HepG2 (cell line): ENCODE measurements around the gene C1orf116. TPM values are rescaled to one million over a fixed set of nuclear protein-coding genes. Genes with fewer than 3 reads are reported as not detected.

Experiments used
- ATAC-seq: fragments of 200-7000 bp; cut with Tn5 transposase; 3 replicates; pipeline ENCODE4 v1.9.1; 2020; ENCODE audit warnings: mild to moderate bottlenecking, moderate library complexity
- BruUV-seq: library from RNA; stranded (reverse); fragments of 400-500 nt; replicated peaks from 2 replicates; lab custom pipeline; 2021; lab: Mats Ljungman, UMichigan
- CTCF ChIA-PET: fragments of 300-600 bp; formaldehyde crosslinking; extraction: SDS; loops from one replicate; lab custom pipeline; 2021; ENCODE audit warnings: low total read pairs, inconsistent platforms, low intra/inter-chr PET ratio; lab: Yijun Ruan, JAX
- POLR2A ChIA-PET: fragments of 350-600 bp; sonication (Branson Sonifier 250); formaldehyde crosslinking; loops from one replicate; lab custom pipeline; 2020; ENCODE audit warnings: antibody characterized with exemption, inconsistent platforms; lab: Yijun Ruan, JAX
- DNase-seq: peaks from one replicate; pipeline ENCODE4 v3.0.0-alpha.2; 2015; ENCODE audit warnings: low spot score
- FAIRE-seq: peaks from 3 replicates; lab custom pipeline; 2011; peaks lifted over from hg19 to GRCh38; lab: Jason Lieb, UNC
- H2AFZ ChIP-seq: one replicate; pipeline ENCODE4 v1.6.1; 2011; ENCODE audit warnings: low read length, inconsistent platforms
- H3K27ac ChIP-seq: fragments of 300-600 bp; 3 replicates; pipeline ENCODE4 v1.8.0; 2011; ENCODE audit warnings: mixed run types, mild to moderate bottlenecking, mixed read lengths, low read length, inconsistent platforms; ENCODE audit not compliant: insufficient read depth; ENCODE audit errors: extremely low read length
- H3K27me3 ChIP-seq, 2 experiments: fragments of 200-600 bp in 1 of 2; 2 replicates in 1 of 2; 3 replicates in 1 of 2; pipeline versions ENCODE4 v1.6.0 to v1.8.0; 2011; ENCODE audit warnings: low read length in 2 of 2, mild to moderate bottlenecking in 2 of 2, moderate library complexity in 2 of 2, inconsistent platforms in 1 of 2; ENCODE audit not compliant: insufficient read depth in 2 of 2, control insufficient read depth in 1 of 2
- H3K36me3 ChIP-seq, 2 experiments: fragments of 200-600 bp in 1 of 2; replicated peaks in 1 of 2; 2 replicates in 1 of 2; 3 replicates in 1 of 2; pipeline versions ENCODE4 v1.5.1 to v1.8.0; 2011; ENCODE audit warnings: low read length in 2 of 2, inconsistent platforms in 1 of 2; ENCODE audit not compliant: insufficient read depth in 2 of 2, control insufficient read depth in 1 of 2
- H3K4me1 ChIP-seq: 2 replicates; pipeline ENCODE4 v1.5.1; 2012; ENCODE audit warnings: low read length, inconsistent platforms; ENCODE audit not compliant: insufficient read depth
- H3K4me2 ChIP-seq: 2 replicates; pipeline ENCODE4 v1.6.0; 2011; ENCODE audit warnings: low read depth, low read length, inconsistent platforms
- H3K4me3 ChIP-seq, 3 experiments: fragments of 200-600 bp in 1 of 3; sonication (generic), shearing (Covaris generic) in 1 of 3; replicated peaks in 1 of 3; 2 replicates each; pipeline ENCODE4 v1.5.1; 2011 to 2016; ENCODE audit warnings: low read length in 3 of 3, inconsistent platforms in 2 of 3, low read depth in 2 of 3, mild to moderate bottlenecking in 2 of 3, control low read depth in 1 of 3, mixed read lengths in 1 of 3; ENCODE audit not compliant: insufficient read depth in 1 of 3
- H3K79me2 ChIP-seq: one replicate; pipeline ENCODE4 v1.6.1; 2011; ENCODE audit warnings: low read length, inconsistent platforms; ENCODE audit not compliant: insufficient read depth
- H3K9ac ChIP-seq: 2 replicates; pipeline ENCODE4 v1.6.0; 2011; ENCODE audit warnings: mild to moderate bottlenecking, low read depth, low read length, inconsistent platforms; ENCODE audit not compliant: insufficient read depth
- H3K9me3 ChIP-seq: 2 replicates; pipeline ENCODE4 v1.5.1; 2012; ENCODE audit warnings: mild to moderate bottlenecking, low read length
- H4K20me1 ChIP-seq: 2 replicates; pipeline ENCODE4 v1.6.0; 2011; ENCODE audit warnings: inconsistent platforms, mild to moderate bottlenecking, low read length, moderate library complexity; ENCODE audit not compliant: insufficient read depth
- AKNA ChIP-seq: sonication (generic); formaldehyde crosslinking; IDR thresholded peaks from 2 replicates; pipeline ENCODE4 v1.4.0; 2020; ENCODE audit warnings: missing genetic modification reagents, borderline replicate concordance
- FOXP4 ChIP-seq: sonication (generic); formaldehyde crosslinking; IDR thresholded peaks from 2 replicates; pipeline ENCODE4 v1.4.0; 2020; ENCODE audit warnings: missing genetic modification reagents
- GZF1 ChIP-seq: sonication (generic); formaldehyde crosslinking; IDR thresholded peaks from 2 replicates; pipeline ENCODE4 v1.5.1; 2020; ENCODE audit warnings: mild to moderate bottlenecking, missing genetic modification reagents
- MAFF ChIP-seq: IDR thresholded peaks from 2 replicates; pipeline ENCODE4 v1.6.1; 2011; ENCODE audit warnings: low read depth, low read length, improper control_type of control experiment
- NR3C1 ChIP-seq: sonication (generic); formaldehyde crosslinking; IDR thresholded peaks from 2 replicates; pipeline ENCODE4 v1.4.0; 2020; ENCODE audit warnings: missing genetic modification reagents
- ZBTB7B ChIP-seq: sonication (generic); formaldehyde crosslinking; IDR thresholded peaks from 2 replicates; pipeline ENCODE4 v1.4.0; 2020; ENCODE audit warnings: missing genetic modification reagents
- ZNF513 ChIP-seq: sonication (generic); formaldehyde crosslinking; conservative IDR thresholded peaks from 2 replicates; pipeline ENCODE4 v1.5.0; 2020; ENCODE audit warnings: missing genetic modification reagents
- WGBS: methylation state at CpG from one replicate; pipeline ENCODE4 v1.1.6; 2017; ENCODE audit warnings: low lambda C conversion rate; 5-methylcytosine and 5-hydroxymethylcytosine counted together
- in situ Hi-C: cut with HindIII; loops from 2 replicates; pipeline ENCODE4 v1.10.0; 2017; ENCODE audit warnings: low pct_unique_long_range_greater_than_20kb; ENCODE audit not compliant: extremely low pct_ligation_motif_present
- intact Hi-C: fragments of 100-400 bp; cut with micrococcal nuclease; formaldehyde crosslinking; loops from one replicate; pipeline ENCODE4 v1.10.0; 2022; ENCODE audit not compliant: unreplicated experiment
- polyA plus RNA-seq, 8 experiments: library from polyadenylated mRNA; depleted of rRNA in 3 of 8; stranded (reverse) in 7 of 8; unstranded in 1 of 8; fragments of >200 nt; fragmentation: Illumina TruSeq in 4 of 8; extraction: Trizol in 4 of 8; gene quantifications; 2 replicates each; pipeline versions ENCODE4 v1.2.1 to v1.2.3, GENCODE V29; 2011 to 2016; ENCODE audit warnings: low read depth in 4 of 8, missing spikeins in 1 of 8, mixed read lengths in 1 of 8; ENCODE audit not compliant: insufficient read depth in 1 of 8
- total RNA-seq, 5 experiments: library from RNA; depleted of rRNA; stranded (reverse); fragments of >200 nt; fragmentation: Illumina TruSeq; extraction: Trizol; gene quantifications; 2 replicates each; pipeline ENCODE4 v1.2.3, GENCODE V29; 2016; ENCODE audit warnings: low read depth in 1 of 5

C1orf116 gene
- total and polyA plus RNA-seq, 2 of the 13 experiments (the other 11 are each of a cell fraction or from before 2014, with no cell fraction given) = 0.51 to 0.95 TPM

- intact Hi-C loops = loop anchor here (2.0 kb wide), 1 partner anchor 43 kb away; no protein-coding TSS in a partner anchor
- 51% methylated on average over 7 of the region's 7 CpGs for WGBS
- Histone ChIP-seq H2AFZ (no peak overlapping the region), H3K27me3 (peaks cover 0 to 13% of the 10 kb centered on the region in 2 experiments; a peak in 3 of 5 replicates), H3K9ac (no peak overlapping the region), H3K4me2 (no peak overlapping the region), H4K20me1 (no peaks in the 10 kb centered on the region), H3K79me2 (no peaks in the 10 kb centered on the region), H3K4me3 (no peak overlapping the region), H3K4me1 (no peaks in the 10 kb centered on the region), H3K9me3 (no peaks in the 10 kb centered on the region), H3K36me3 (no peaks in the 10 kb centered on the region), H3K27ac (no peak overlapping the region)
- DNase-seq = no peak
- no peak for FAIRE-seq
- no peak for TF ChIP-seq AKNA (CRISPR knock-in tag)
- no peak for TF ChIP-seq FOXP4 (CRISPR knock-in tag)
- TF ChIP-seq ZBTB7B (CRISPR knock-in tag) = no peak
- TF ChIP-seq NR3C1 = no peak
- TF ChIP-seq MAFF = no peak
- TF ChIP-seq GZF1 (CRISPR knock-in tag) = no peak
- TF ChIP-seq ZNF513 (CRISPR knock-in tag) = no peak
- ChIA-PET POLR2A (no interaction called here), CTCF (interaction anchor here (1.0 to 5.5 kb wide), 2 partner anchors 42 to 521 kb away, joined by 3 to 87 read pairs; no protein-coding TSS in a partner anchor)
- ATAC-seq = no peak
- in situ Hi-C loops = no loop called here
- no TSS peak for BruUV-seq
Observed at GRCh38 chr1:206978259-206978658, 54.3 kb downstream of the C1orf116 start.
